Activated T-cell treated with anti-CD3 and anti-CD28 coated beads, Interleukin-2, amount 50 U/mL, for 4 hours (primary cell): Measurements from ENCODE around the gene TNFRSF8. TPM values are rescaled to one million over a fixed set of nuclear protein-coding genes. Genes with fewer than 3 reads are reported as not detected.

Source experiments
- total RNA-seq, 3 donors: library from RNA; stranded (reverse); gene quantifications; one replicate each; pipeline ENCODE4 v1.2.1, GENCODE V29; 2021

TNFRSF8 gene
- total RNA-seq, 3 donors from 2014 or later, result 13.7 to 17.5 (median 14.9) TPM

Other genes with a start within 250 kb of the TNFRSF8 start
- not detected for gene NPPA, start 215.5 kb upstream of the TNFRSF8 start, total RNA-seq
- gene NPPB, start 204.4 kb upstream of the TNFRSF8 start, total RNA-seq, result not detected
- 10 to 100 TPM; 31.4 to 39.3 (median 35.0) TPM for gene KIAA2013, start 136.9 kb upstream of the TNFRSF8 start, total RNA-seq
- gene PLOD1, start 128.6 kb upstream of the TNFRSF8 start, total RNA-seq, result 10 to 100 TPM; 11.8 to 20.4 (median 16.1) TPM
- 100 to 1,000 TPM in 1 of 3 donors, 10 to 100 TPM in 2; 96.2 to 105 (median 96.7) TPM for gene MFN2, start 82.9 kb upstream of the TNFRSF8 start, total RNA-seq
- gene MIIP, start 43.8 kb upstream of the TNFRSF8 start, total RNA-seq, result 10 to 100 TPM; 51.9 to 58.3 (median 53.2) TPM
- 100 to 1,000 TPM; 218 to 255 (median 229) TPM for gene TNFRSF1B, start 103.7 kb downstream of the TNFRSF8 start, total RNA-seq
- 10 to 100 TPM; 24.0 to 26.6 (median 26.5) TPM for gene VPS13D, start 166.7 kb downstream of the TNFRSF8 start, total RNA-seq